PC-3 (cell line): Measurements from ENCODE around the gene TRIM61. TPM values are rescaled to one million over a fixed set of nuclear protein-coding genes. Genes with fewer than 3 reads are reported as not detected.

Source experiments
- ATAC-seq: fragments of 200-7000 bp; cut with Tn5 transposase; 2 replicates; pipeline ENCODE4 v1.9.1; 2020; ENCODE audit warnings: mild to moderate bottlenecking, moderate library complexity
- BruUV-seq: library from RNA; stranded (reverse); fragments of 400-500 nt; replicated peaks from 2 replicates; lab custom pipeline; 2021; lab: Mats Ljungman, UMichigan
- CTCF ChIA-PET: fragments of 300-600 bp; sonication (Branson Sonifier 250); formaldehyde crosslinking; loops from one replicate; lab custom pipeline; 2022; ENCODE audit warnings: antibody characterized with exemption; lab: Charles Lee
- POLR2A ChIA-PET: fragments of 300-600 bp; sonication (Branson Sonifier 250); formaldehyde crosslinking; loops from one replicate; lab custom pipeline; 2022; ENCODE audit warnings: antibody characterized with exemption; ENCODE audit not compliant: unreplicated experiment; lab: Charles Lee
- DNase-seq: peaks from one replicate; pipeline ENCODE4 v3.0.0-alpha.2; 2015
- H2AFZ ChIP-seq: fragments of 300-600 bp; sonication (generic); 2 replicates; pipeline ENCODE4 v1.6.0; 2016; ENCODE audit warnings: antibody characterized with exemption, low read length
- H3F3A ChIP-seq: fragments of 300-600 bp; sonication (generic); one replicate; pipeline ENCODE4 v1.6.0; 2017; ENCODE audit warnings: antibody characterized with exemption, low read length, control low read depth, mild to moderate bottlenecking; ENCODE audit not compliant: unreplicated experiment
- H3K27ac ChIP-seq: fragments of 300-600 bp; sonication (generic); 2 replicates; pipeline ENCODE4 v1.5.1; 2016; ENCODE audit warnings: mild to moderate bottlenecking, low read length
- H3K27me3 ChIP-seq: fragments of 300-600 bp; sonication (generic); 2 replicates; pipeline ENCODE4 v1.6.1; 2016; ENCODE audit warnings: low read length, mixed read lengths
- H3K36me3 ChIP-seq: fragments of 300-600 bp; sonication (generic); 2 replicates; pipeline ENCODE4 v1.6.1; 2016; ENCODE audit warnings: low read depth, mixed run types, low read length, mixed read lengths
- H3K4me1 ChIP-seq: fragments of 300-600 bp; sonication (generic); 2 replicates; pipeline ENCODE4 v1.5.1; 2016; ENCODE audit warnings: low read length; ENCODE audit not compliant: insufficient read depth
- H3K4me2 ChIP-seq: fragments of 300-600 bp; sonication (generic); 2 replicates; pipeline ENCODE4 v1.6.0; 2016; ENCODE audit warnings: low read length
- H3K4me3 ChIP-seq: fragments of 300-600 bp; sonication (generic); 2 replicates; pipeline ENCODE4 v1.5.1; 2016; ENCODE audit warnings: mild to moderate bottlenecking, low read length, mixed read lengths
- H3K79me2 ChIP-seq: fragments of 300-600 bp; sonication (generic); 2 replicates; pipeline ENCODE4 v1.6.1; 2017; ENCODE audit warnings: low read length, mixed read lengths
- H3K9ac ChIP-seq: fragments of 300-600 bp; sonication (generic); 2 replicates; pipeline ENCODE4 v1.6.0; 2016; ENCODE audit warnings: mild to moderate bottlenecking, low read length
- H3K9me2 ChIP-seq: fragments of 300-600 bp; sonication (generic); replicated peaks from 2 replicates; pipeline ENCODE4 v1.6.1; 2016; ENCODE audit warnings: mixed run types, low read length, mixed read lengths
- H3K9me3 ChIP-seq: fragments of 300-600 bp; sonication (generic); 2 replicates; pipeline ENCODE4 v1.6.1; 2016; ENCODE audit warnings: low read length, mixed read lengths
- H4K20me1 ChIP-seq: fragments of 300-600 bp; sonication (generic); 2 replicates; pipeline ENCODE4 v1.6.1; 2016; ENCODE audit warnings: low read length, mixed read lengths
- CTCF ChIP-seq: fragments of 300-600 bp; sonication (generic); conservative IDR thresholded peaks from 2 replicates; pipeline ENCODE4 v1.5.1; 2017; ENCODE audit warnings: antibody characterized with exemption, low read depth, mild to moderate bottlenecking, low read length
- EZH2 ChIP-seq: fragments of 300-600 bp; sonication (generic); IDR thresholded peaks from one replicate; pipeline ENCODE4 v1.6.1; 2017; ENCODE audit warnings: antibody characterized with exemption, mild to moderate bottlenecking, low read length; ENCODE audit not compliant: unreplicated experiment
- EZH2phosphoT487 ChIP-seq: fragments of 300-600 bp; sonication (generic); IDR thresholded peaks from 2 replicates; pipeline ENCODE4 v1.6.1; 2018; ENCODE audit warnings: mild to moderate bottlenecking, antibody characterized with exemption, low read length, borderline replicate concordance
- intact Hi-C: fragments of 100-400 bp; cut with micrococcal nuclease; formaldehyde crosslinking; loops from 2 replicates; pipeline ENCODE4 v1.9.0; 2023
- total RNA-seq: library from RNA; depleted of rRNA; stranded (reverse); fragments of >200 nt; gene quantifications from 2 replicates; pipeline ENCODE4 v1.2.3, GENCODE V29; 2014

TRIM61 gene
- total RNA-seq, 1 experiment from 2014 or later = not detected

DNA sequence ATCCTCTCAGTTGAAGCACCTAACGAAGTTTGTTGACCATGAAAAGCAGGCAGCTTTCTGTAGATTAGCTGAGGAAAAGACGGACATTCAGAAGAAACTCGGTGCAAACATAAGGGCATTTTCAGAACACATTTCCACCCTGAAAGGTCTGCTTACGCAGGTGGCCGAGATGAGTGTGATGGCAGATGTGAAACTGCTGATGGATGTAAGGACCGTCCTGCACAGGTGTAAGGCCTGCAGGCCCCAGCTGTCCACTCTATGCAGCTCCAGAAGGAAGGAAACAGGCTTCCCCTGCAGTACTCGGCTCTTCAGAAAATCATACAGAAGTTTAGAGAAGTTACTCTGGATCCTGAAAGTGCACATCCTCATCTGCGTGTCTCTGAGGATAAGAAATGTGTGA lies 33.5 kb upstream of the TRIM61 start:
- H3K9me2 ChIP-seq = no peaks in the 10 kb centered on the region
- no peak overlapping the region for H3K9ac ChIP-seq
- ChIA-PET POLR2A (no interaction called here), CTCF (interaction anchor here (0.6 kb wide), 1 partner anchor 8 kb away, joined by 7 read pairs; no protein-coding TSS in a partner anchor)
- no peak overlapping the region for H3K27ac ChIP-seq
- no peaks in the 10 kb centered on the region for H3K9me3 ChIP-seq
- no peak overlapping the region for H3K4me2 ChIP-seq
- H3K4me3 ChIP-seq = no peak overlapping the region
- H3K4me1 ChIP-seq = no peaks in the 10 kb centered on the region
- TF ChIP-seq EZH2phosphoT487 = no peak
- no peak for TF ChIP-seq CTCF
- no peak for TF ChIP-seq EZH2
- DNase-seq (no peak), ATAC-seq (no peak)
- no peaks in the 10 kb centered on the region for H3K27me3 ChIP-seq
- no peaks in the 10 kb centered on the region for H3K36me3 ChIP-seq
- BruUV-seq = no TSS peak
- no peaks in the 10 kb centered on the region for H4K20me1 ChIP-seq
- no peaks in the 10 kb centered on the region for H3K79me2 ChIP-seq
- H3F3A ChIP-seq = no peaks in the 10 kb centered on the region
- intact Hi-C loops = no loop called here
- no peak overlapping the region for H2AFZ ChIP-seq

GRCh38 chr4:165010487-165010886 lies 33.0 kb upstream of the TRIM61 start:
- TF ChIP-seq EZH2phosphoT487 (no peak), EZH2 (no peak)
- no TSS peak for BruUV-seq
- H3K36me3 ChIP-seq = no peaks in the 10 kb centered on the region
- no peaks in the 10 kb centered on the region for H3K9me3 ChIP-seq
- ATAC-seq = no peak
- H3K4me2 ChIP-seq = no peak overlapping the region
- intact Hi-C loops = no loop called here
- H4K20me1 ChIP-seq = no peaks in the 10 kb centered on the region
- no peak overlapping the region for H3K27ac ChIP-seq
- no peak overlapping the region for H3K4me3 ChIP-seq
- H3K9me2 ChIP-seq = no peaks in the 10 kb centered on the region
- H2AFZ ChIP-seq = no peak overlapping the region
- no peaks in the 10 kb centered on the region for H3K27me3 ChIP-seq
- H3K4me1 ChIP-seq = no peaks in the 10 kb centered on the region
- CTCF ChIA-PET = interaction anchor here (0.6 kb wide), 1 partner anchor 8 kb away, joined by 7 read pairs; no protein-coding TSS in a partner anchor
- H3K79me2 ChIP-seq = no peaks in the 10 kb centered on the region
- DNase-seq = no peak
- no peaks in the 10 kb centered on the region for H3F3A ChIP-seq
- POLR2A ChIA-PET = no interaction called here
- no peak overlapping the region for H3K9ac ChIP-seq

- no peaks in the 10 kb centered on the region for H3K27me3 ChIP-seq
- no peak overlapping the region for H3K27ac ChIP-seq
- no peak overlapping the region for H3K4me2 ChIP-seq
- DNase-seq (no peak), ATAC-seq (no peak)
- H4K20me1 ChIP-seq = no peaks in the 10 kb centered on the region
- no peak overlapping the region for H2AFZ ChIP-seq
- H3K4me1 ChIP-seq = no peaks in the 10 kb centered on the region
- CTCF ChIA-PET = no interaction called here
- H3K9ac ChIP-seq = no peak overlapping the region
- H3F3A ChIP-seq = no peaks in the 10 kb centered on the region
- no TSS peak for BruUV-seq
- POLR2A ChIA-PET = no interaction called here
- no peaks in the 10 kb centered on the region for H3K9me3 ChIP-seq
- intact Hi-C loops = no loop called here
- no peaks in the 10 kb centered on the region for H3K79me2 ChIP-seq
- H3K4me3 ChIP-seq = no peak overlapping the region
- TF ChIP-seq EZH2 (no peak), CTCF (no peak), EZH2phosphoT487 (no peak)
- no peaks in the 10 kb centered on the region for H3K9me2 ChIP-seq
- H3K36me3 ChIP-seq = no peaks in the 10 kb centered on the region
Observed at GRCh38 chr4:165009493-165010227, 32.2 kb upstream of the TRIM61 start.
